Mesenteric fat pad (tissue), 1 donor: ENCODE measurements around the gene CAPSL. TPM values are rescaled to one million over a fixed set of nuclear protein-coding genes. Genes with fewer than 3 reads are reported as not detected.
"Not testable (repeated sequence)": the region's sequence is repeated elsewhere in the genome, so short reads cannot be mapped to it uniquely, and the experiment has no call there.

Experiments used
- DNase-seq: peaks from one replicate; pipeline ENCODE4 v3.0.0-alpha.2; 2020; ENCODE audit warnings: low spot score
- total RNA-seq: library from RNA; stranded (reverse); fragmentation: NEBNext Ultra II Directional; extraction: Animal tissue kit (Norgen Biotek cat#: 25700); gene quantifications from one replicate; pipeline ENCODE4 v1.2.1, GENCODE V29; 2021
- donor health status: DM: yes; HTN: yes; CAD: no.

CAPSL gene
- total RNA-seq, 1 donor from 2014 or later: not detected

- DNase-seq: no peak
Measured at GRCh38 chr5:35908228-35908627, 30.2 kb downstream of the CAPSL start.

DNA sequence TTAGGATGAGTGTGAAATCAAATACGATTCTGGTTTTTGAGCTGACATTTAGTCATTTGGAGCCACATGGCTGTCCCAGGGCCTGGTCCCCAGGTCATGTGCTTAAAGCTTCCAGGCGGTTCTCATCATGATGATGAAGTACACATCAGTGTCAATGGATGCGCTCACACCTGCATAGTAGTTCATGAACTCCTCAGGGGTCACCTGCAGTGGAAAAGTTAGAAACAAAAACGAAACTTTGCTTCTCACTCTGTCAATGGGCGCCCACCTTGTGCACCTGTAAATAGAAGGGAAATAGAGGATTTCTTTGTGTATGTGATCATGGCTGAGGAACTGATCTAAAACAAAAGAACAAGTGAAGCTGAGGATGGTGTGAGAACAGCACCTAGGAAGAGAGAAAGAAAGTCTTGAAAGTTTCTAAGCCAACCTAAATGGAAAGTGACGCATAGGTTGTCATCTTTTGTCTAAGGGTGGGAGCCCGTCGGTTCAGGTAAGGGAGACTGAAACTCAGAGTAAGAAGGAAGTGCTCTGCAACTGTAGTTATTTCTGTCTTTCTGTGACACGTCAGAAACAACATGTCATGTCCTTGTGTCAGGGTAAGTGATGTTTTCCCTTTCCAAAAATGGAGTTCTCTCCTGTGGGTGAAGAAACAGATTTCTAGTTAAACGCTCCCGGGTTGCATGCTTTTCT lies 33.8 kb downstream of the CAPSL start:
- no peak for DNase-seq

- DNase-seq: no peak
Measured at GRCh38 chr5:35903631-35904203, 34.7 kb downstream of the CAPSL start.

DNA sequence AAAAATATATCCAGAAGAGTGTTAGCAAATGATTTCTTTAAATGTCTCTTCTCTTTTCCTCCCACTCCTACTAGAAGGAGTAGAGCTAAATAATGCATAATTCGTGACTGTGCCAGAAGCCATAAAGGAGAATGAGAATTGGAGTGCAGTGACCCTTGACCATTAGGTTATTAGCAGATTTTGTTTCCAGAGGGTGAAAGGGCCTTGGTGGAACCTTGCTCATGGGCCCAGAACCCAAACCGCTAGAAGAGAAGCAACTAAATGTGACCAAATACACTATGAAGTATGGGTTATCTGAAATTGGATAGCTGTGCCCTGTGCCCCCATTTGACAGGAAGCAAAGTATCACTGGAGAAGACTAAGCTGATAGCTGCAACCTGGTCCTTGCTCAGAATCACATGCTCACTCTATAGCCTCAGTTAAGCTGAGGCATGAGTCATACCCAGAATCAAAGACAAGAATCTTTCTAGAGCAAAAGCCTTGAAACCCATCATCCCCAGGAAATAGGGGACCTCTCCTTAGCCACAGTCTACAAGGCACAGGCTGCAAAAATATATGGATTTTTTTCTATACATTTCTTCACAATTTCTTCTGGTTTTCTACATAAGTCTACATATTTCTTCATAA lies 36.3 kb downstream of the CAPSL start:
- DNase-seq: no peak

DNA sequence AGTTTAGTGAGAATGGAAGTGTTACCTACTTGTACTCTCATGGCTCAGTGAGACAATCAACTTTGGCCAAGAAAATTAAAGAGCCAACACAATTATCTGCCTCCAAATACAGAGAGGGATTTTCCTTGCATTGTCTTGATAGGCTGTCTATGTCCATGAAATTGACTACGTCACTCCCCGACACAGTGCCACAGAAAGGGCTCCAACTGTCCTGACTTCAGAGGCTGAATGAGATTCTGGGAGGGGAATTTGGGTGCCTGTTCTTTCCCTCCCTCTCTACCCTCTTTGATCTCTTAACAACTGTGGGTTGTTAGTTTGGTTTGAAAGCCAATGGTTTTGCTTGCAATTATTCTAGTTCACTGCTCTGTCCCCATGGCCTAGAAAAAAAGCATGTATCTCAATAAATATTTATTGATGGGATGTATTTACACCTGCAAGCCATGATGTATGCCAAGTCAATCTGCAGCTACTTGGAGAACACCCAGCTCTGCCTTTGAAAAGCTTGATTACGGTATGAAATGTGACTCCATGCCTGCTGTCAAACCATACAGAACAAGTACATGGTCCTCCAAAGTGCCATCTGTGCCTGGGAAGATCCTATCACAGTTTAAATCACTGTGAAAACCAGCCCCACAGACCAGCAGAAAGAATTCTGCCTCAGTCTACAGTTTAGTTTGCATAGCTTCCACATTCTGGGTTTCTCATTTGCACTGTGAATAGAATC lies 37.3 kb downstream of the CAPSL start:
- no peak for DNase-seq

GRCh38 chr5:35899800-35900199 lies 38.6 kb downstream of the CAPSL start:
- no peak for DNase-seq

GRCh38 chr5:35898952-35899660 lies 39.3 kb downstream of the CAPSL start:
- DNase-seq: no peak

- DNase-seq: no peak
Measured at GRCh38 chr5:35894131-35894530, 44.3 kb downstream of the CAPSL start.

DNA sequence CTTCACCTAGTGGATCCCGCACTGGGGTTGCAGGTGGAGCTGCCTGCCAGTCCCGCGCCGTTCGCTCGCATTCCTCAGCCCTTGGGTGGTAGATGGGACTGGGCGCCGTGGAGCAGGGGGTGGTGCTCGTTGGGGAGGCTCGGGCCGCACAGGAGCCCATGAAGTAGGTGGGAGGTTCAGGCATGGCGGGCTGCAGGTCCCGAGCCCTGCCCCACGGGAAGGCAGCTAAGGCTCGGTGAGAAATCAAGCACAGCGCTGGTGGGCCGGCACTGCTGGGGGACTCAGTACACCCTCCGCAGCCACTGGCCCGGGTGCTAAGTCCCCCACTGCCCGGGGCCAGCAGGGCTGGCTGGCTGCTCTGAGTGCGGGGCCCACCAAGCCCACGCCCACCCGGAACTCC lies 45.6 kb downstream of the CAPSL start:
- DNase-seq: not testable (repeated sequence)

GRCh38 chr5:35890021-35891020 lies 48.1 kb downstream of the CAPSL start:
- DNase-seq: no peak

DNA sequence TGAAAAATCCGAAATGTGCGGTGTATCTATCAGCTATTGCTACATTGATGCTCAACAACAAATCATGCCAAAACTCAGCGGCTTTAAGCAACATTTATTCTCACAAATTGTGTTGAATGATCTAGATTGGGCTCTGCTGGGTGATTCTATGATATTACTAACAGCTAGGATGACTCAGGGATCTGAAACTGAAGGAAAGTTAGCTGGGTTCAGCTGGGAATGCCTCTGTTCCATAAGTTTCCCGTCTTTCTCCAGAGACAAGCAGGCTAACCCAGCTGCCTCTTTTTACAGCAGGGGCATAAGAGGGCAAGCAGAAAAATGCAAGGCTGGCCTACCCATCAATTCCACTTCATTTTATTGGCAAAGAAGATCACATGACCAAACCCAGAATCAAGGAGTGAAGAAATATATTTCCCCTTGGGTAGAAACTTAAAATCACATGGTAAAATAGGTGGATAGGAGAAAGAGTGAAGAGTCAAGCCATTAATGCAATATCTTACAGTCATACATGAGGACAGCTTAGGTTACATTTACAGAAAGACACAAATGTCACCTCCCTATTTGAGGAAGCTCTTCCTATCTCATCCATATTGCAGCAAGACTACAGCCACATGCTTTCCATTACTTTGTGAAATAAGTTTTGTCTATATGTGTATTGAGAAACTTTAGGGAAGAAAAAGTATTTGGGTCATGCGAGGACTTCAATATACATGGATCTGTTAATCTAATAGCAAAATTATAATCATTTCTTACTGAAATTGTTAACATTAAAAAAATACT lies 50.9 kb downstream of the CAPSL start:
- no peak for DNase-seq

GRCh38 chr5:35886381-35886780 lies 52.0 kb downstream of the CAPSL start:
- DNase-seq: no peak

DNA sequence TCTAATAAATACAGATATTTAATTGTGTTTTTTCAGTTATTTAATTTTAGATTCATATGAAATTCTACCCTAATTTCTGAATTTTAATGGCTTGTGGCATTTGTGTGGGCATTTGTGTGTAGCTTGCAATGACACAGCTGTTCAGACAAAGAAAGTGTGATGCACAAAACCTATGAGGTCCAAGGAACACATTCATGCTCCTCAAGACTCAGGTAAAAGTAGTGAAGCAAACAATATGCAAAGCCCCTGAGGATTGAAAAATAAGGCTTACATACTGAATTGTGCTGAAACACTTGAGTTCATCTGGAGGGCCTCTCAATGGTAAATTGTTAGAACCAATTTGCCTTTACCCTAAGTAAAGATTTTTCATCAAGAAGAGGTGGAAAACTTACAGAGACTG lies 53.6 kb downstream of the CAPSL start:
- no peak for DNase-seq

DNA sequence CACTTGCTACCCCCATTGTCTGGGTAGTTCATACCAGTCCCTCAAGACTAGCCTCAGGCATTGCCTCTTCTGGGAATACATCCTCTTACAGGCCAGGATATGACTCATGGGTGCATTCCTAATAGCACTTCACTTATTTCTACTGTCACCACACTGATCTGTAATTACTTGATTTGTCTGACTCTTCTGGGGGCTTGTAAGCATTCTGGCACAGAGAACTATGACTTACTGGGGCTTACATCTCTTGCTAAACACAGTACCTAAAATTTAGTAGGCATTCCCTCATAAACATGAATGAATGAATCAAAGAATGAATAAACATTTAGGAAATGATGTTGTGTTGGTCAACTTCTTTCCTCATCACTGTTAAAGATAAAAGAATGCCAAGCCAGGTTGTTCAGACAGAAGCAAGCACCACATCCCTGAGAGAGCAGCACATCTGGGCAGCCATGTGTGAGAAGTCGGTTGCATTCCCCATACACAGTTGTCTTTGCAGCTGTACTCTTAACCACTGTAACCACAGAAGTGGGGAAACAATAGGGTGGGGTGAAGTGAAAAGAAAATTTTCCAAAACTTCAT lies 54.1 kb downstream of the CAPSL start:
- DNase-seq: no peak

DNA sequence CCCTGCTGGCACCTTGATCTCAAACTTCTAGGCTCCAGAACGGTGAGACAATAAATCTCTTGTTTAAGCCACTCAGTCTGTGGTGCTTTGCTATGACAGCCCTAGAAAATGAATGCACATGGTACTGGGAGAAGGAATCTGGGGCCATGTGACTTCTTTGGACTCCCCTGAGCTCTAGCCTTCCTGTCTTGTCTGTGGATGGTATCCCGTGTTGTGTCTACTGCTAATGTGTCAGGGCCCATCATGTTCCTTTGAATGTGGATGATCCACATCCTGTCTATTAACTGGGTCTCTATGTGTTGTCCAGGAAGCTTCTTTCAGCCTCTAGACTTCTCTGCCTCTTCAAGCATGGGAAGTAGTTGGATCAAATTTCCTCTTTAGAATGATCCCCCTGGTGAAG lies 56.7 kb downstream of the CAPSL start:
- no peak for DNase-seq

DNA sequence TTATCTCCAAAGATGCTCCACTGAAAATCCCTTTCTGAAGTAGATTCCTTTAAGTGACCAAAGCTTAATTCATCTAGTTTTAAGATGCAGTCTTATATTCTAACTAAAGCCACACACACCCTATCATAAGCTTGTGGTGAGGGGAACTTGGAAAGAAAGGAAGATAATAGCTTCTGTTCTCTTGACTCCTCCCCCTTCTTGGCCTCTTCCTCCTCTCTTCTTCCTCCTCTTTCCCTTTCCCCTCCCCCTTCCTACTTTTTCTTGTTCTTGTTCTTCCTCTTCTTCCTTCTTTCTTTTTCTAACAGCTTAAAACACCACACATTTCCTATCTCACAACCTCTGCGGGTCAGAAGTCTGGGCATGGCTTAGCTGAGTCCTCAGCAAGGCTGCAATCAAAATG lies 58.3 kb downstream of the CAPSL start:
- DNase-seq: no peak

GRCh38 chr5:35879649-35880048 lies 58.8 kb downstream of the CAPSL start:
- no peak for DNase-seq

DNA sequence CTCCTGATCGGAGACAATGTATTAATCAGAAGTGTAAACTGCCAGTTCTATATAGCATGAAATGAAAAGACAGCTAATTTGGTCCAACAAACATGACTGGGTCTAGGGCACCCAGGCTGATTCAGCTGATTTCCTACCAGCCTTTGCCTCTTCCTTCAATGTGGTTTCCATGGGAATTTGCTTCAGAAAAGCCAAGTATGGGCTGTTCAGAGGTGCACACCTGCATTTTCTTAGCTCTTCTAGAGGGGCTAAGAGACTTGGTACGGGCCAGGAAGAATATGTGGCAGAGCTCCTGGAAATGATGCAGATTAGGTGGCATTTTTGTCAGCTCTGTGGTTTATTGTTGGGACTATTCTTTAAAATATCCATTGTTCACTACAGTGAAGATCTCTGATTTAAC lies 59.3 kb downstream of the CAPSL start:
- no peak for DNase-seq

DNA sequence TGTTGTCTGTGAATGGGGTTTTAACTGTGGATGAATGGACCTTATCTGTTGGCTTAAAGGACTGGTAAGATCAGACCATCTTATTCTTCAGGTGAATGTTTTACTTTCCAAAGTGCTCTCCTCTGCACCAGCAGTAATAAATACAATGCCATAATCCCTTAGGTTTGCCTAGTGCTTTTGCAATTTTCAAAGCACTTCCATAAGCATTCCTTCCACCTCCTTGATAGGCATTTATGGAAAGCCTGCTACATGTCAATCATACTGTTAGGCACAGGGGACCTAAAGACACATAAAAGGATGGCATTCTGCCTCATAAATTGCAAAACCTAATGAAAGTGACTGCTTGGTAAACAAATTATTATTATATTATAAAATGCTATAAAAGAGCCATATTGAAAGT lies 60.3 kb downstream of the CAPSL start:
- DNase-seq: no peak
